Measurements from ENCODE around the gene HDAC4.

Gene HDAC4

DNA sequence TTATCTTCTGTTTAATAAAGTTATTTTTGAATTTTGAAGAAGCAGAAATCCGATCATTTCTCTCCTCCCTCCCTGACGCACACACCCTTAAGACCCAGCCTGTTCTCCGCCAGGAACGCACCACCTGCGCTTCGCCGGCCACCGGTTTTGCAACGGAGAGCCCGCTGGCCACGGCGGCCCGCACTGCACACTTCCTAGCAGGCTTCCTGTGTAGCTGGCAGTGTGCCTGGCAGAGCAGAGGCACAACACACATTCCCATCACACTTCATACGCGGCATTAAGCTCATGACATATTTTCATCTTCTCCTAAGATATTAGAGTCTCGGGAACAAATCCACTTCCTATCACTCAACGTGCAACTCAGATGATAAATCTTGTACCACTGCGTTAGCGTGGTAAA is 148.0 kb downstream of the HDAC4 start:
- peak in 5 of 10 donors; percentile 8 to 93 (median 82) for DNase-seq
- intact Hi-C loops (cut with DNase I) = no loop called here

DNA sequence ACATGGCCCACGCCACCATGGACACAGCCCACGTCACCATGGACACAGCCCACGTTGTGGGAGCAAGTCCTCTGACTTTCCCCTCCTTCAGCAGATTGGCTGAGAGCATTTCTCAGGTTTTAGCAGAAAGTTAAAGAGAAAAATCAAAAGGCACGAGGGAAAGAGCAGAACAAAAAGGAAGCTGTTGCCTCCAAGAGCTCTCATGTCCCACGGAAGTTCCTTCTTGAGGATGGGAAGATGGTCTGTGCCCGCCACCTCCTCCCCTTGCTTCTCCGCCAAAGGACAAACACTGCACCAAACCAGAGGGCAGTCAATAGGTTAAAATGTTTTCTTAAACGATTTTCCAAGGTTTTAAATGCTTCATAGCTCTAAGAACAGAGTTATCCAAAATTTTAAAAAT is 148.4 kb downstream of the HDAC4 start:
- no peak for DNase-seq
- intact Hi-C loops (cut with DNase I) = no loop called here

DNA sequence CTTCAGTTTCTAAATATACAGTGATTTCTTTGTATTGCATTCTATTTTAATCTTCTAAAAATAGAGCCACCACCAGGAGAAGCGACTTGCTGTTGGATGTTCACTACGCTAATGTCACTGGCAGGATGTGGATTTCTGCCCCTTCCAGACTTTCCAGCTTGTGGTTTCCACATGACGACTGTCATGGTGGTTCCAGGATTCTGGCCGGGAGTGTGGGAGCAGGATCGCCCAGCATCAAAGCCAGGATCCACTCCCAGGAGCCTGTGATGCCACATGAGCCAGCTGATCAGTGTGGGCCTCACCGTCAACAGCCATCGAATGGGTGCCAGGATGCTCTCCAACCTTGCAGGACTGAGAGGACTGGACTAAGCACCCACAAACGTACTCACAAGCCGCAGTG is 148.8 kb downstream of the HDAC4 start:
- DNase-seq = peak in 2 of 10 donors; percentile 78 to 80
- intact Hi-C loops (cut with DNase I) = no loop called here

DNA sequence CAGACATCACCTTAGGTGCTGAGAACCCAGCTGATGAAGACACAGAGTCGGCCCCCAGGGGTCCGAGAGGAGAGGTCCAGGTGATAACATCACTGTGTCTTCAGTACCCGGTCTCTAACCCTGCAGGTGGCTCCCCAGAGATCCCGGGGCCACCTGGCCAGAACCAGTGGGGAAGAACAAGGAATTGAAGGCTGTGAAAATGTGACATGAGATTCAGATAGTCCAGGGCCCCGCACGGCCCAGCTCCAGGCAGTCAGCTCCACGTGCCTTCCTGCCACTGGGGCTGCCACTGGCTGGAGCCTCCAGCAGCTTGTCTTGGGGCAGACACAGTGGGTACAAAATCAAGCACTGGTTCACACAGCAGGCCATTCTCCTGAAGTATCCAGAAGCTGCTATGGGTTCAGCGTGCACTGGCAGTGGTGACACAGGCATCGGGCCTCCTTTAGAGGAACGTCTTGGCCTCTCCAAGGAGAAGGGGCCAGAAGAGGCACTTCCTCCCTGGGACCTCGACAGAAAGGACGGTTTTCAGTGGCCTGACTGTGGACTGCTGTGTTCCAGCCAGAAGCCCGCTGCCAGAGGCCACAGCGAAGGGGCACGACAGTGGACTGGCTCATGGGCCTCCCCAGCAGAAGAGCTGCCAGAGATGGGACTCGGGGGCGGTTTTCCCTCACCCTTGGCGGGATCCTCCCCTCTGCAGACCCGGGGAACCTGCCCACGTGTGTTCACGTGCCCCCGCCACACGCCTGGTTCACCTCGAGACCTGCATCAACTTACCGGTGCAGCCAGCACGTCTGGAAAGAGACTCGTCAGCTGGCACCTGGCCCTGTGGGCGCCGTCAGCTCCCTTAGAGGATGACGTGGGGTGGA is 150.4 kb downstream of the HDAC4 start:
- DNase-seq = peak in 3 of 10 donors; percentile 5 to 72 (median 60)
- intact Hi-C loops (cut with DNase I) = no loop called here

DNA sequence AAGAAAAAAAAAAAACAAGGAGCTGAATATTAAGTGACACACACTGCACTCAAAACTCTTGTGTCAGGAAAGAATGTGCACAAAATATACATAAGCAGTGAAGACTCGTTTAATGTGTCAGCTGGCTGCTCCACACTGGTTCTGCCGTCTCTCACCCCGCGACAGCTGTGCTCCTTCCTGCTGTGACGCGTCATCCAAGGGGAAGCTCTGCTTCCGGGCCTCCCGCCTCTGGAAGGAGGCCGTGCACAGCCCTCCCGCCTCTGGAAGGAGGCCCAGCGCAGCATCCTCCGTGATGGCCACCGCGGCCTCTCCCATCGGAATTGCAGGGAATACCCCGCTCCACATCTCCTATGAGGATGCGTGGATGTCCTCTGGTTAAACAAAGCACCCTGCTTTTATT is 151.0 kb downstream of the HDAC4 start:
- intact Hi-C loops (cut with DNase I) = no loop called here
- peak in 7 of 10 donors; percentile 44 to 93 (median 71) for DNase-seq

DNA sequence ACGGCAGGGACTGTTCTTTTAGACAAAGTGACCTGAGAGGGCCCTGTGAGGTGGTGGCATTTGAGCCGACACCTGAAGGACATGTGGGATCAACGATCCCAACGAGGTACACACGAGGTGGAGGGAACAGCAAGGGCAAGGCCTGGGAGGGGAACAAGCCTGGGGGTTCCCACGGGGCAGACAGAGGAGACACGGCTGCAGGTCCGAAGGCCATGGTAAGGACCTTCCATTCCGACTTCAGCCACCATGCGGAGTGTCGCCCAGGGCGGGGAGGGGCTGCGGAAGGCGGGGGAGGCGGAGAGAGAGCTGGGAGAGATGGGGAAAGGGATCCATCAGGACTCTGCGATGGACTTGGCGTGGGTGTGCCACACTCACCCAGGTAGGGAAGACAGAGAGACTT is 151.8 kb downstream of the HDAC4 start:
- peak in 3 of 10 donors; percentile 44 to 59 (median 51) for DNase-seq
- intact Hi-C loops (cut with DNase I) = no loop called here

DNA sequence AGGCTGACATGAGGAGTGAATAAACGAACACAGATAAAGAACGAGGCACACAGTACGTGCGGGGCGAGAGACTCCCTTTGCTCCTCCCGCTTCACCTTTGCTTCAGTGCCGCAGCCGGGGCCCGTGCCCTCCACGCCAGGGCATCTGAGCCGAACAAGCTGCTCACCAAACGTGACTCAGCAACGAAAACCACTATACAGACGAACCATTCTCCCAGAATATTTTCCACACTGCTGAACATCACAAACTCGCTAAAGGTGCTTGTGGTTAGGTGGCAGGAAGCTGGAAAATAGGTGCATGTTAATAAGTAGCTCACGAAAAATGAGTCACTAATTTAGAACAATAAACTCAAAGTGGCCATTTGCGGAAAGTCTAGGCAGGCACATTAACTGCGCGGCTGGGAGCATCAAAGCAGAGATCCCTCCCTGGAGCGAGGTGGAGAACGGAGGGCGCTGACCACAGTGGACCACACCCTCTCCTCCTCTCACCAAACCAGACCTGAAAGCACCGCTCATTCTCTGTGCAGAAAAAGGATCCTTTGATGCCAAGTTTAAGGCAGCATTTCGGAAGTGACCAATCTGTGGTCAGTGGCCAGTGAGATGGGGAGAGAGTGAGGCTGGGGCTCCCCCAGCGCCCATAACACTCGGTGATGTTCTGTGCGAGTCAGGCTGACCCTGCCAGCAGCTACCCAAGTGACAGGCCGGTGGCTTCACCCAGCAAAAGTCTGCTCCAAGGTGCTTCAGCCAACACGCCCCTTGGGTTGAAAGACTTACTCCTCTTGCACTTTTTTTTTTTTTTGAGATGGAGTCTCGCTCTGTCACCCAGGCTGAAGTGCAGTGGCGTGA is 153.2 kb downstream of the HDAC4 start:
- intact Hi-C loops (cut with DNase I) = no loop called here
- peak in 3 of 10 donors; percentile 39 to 69 (median 44) for DNase-seq

DNA sequence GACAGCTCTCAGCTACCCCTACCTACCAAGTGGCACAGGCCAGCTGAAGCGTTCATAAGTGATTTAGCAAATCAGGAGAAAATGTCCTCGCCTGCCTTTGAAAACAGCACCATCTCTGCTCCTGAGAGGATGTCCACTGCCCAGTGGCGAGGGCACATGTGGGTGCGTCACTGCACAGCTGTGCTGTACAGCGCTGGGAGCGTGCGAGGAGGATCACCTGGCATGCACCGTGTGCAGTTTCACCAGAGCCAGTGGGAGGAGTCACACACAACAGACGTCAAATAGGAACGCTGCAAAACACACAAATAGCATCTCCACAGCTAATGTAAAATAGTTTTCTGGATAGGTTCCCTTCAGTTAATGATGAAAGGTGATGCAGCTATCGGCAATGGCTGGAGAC is 154.1 kb downstream of the HDAC4 start:
- peak in 2 of 10 donors; percentile 67 to 76 for DNase-seq
- intact Hi-C loops (cut with DNase I) = no loop called here

DNA sequence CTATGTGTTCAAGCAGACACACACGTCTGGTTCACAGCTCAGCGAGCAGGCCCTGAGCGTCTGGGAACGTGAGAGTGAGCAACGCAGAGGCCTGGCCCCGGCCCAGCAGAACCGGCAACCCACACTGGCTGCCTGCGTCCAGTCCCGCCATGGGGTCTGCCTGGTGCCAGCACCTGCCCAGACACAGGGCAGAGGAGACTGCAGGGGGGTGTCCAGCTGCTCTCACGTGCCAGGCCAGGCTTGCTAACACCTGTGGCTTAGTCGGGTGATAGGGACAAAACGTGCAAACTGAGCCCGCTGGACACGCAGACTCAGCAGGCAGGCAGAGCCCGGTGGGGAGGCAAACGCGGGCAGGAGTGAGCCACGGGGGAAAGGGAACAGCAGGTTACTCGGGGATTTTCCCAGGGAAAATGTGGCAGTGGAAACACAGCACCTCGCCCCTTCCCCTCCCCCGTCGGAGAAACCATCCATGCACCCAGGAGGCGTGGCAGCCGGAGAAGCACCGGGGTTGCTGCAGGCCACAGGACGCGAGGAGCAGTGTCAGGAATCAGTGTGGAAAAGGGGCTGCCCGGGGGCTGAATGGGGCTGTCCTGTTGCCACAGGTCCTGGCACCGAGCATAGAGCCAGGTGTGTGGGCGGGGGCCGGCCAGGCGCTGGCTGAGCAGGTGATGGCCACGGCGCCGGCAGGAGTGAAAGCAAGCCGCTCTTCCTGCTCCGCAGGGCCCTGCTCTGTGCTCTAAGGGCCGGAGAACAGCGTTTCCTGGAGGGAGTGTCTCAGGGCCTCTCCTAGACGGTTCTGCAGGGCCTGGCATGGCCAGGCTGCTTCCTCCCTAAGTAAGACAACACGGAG is 154.7 kb downstream of the HDAC4 start:
- peak in 2 of 10 donors; percentile 85 to 86 for DNase-seq

DNA sequence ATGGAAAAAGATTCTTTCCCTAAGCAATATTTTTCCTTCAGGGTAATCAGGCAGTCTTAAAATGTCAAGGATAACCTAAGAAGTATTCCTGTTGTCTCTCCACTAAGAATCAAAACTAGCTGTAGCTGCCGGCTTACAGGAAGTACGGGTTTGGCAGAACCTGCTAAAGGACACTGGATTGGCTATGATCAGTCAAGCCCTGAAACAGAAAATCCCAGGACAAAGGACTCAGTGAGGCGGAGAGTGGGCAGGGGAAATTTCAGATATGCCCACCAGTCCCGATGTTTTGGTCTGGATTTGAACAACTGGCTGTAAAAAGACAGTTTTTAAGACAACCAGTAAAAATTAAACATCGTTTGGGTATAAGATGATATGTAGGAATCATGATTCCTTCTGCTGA is 155.7 kb downstream of the HDAC4 start:
- no peak for DNase-seq
- intact Hi-C loops (cut with DNase I) = no loop called here

More for the DNA sequence above, 154.7 kb downstream of the HDAC4 start:
- intact Hi-C loops (cut with DNase I) = no loop called here

DNA sequence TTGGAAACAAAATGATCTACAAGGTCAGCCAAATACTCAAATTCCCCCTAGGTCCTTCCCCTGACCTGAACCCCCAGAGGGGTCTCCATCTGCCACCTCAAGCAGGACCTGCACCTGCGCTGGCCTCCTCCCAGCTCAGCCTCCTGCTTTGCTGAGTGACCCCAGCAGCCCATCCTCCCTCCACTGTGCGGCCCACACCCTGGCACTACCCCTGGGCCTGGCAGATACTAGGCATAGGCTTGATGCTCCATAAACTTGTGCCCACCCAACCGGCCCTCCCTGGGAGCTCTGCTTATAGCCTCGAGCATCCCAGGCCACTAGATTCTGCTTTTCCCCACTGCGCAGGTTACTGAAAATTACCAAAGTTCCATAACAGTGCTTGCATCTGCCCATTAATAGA is 156.2 kb downstream of the HDAC4 start:
- intact Hi-C loops (cut with DNase I) = no loop called here
- peak in 2 of 10 donors; percentile 64 to 74 for DNase-seq

DNA sequence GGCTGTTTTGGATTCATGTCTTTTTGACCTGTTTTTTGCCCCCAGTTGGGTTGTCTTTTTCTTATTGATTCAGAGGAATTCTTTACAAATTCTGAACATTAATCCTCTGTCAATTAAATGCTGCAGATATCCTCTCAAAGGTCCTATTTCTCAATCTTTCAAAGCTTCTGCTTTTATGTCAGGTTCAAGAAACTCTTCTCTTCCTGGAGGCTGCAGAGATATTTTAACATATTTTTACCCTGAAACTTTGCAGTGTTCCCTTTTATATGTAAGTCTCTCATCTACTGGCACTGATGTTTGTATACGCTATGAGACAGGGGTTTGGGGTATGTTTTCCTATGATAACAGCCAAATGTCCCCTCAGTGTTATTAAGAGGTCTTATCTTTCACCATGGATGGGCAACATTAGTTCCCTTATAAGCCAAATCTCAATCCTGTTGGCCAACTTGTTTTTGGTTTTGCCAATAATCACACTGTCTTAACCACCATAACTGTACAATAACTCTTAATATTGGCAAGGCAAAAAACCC is 159.3 kb downstream of the HDAC4 start:
- intact Hi-C loops (cut with DNase I) = no loop called here
- DNase-seq = no peak

DNA sequence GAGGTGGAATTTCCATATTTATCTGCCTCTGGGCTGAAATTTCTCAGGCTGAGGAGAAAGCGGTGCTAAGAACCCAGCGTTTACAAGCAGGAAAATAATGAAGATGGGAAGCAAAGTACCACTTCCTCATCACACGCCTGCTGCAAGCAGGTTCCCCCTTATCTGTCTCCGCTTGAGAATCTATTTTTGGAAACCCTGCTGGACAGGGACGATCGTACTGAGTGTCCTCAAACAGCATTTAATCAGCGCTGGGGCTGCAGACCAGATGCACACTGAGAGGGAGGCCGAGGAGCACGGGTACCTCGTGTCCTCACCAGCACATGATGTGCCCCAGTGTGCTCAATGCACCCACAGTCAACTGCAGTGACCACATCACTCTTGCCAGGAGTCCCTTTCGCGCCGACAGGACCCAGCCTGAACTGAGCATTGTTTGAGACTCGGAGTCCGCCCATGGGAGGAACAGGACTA is 160.4 kb downstream of the HDAC4 start:
- DNase-seq = peak in 9 of 10 donors; percentile 68 to 96 (median 83)
- intact Hi-C loops (cut with DNase I) = no loop called here

DNA sequence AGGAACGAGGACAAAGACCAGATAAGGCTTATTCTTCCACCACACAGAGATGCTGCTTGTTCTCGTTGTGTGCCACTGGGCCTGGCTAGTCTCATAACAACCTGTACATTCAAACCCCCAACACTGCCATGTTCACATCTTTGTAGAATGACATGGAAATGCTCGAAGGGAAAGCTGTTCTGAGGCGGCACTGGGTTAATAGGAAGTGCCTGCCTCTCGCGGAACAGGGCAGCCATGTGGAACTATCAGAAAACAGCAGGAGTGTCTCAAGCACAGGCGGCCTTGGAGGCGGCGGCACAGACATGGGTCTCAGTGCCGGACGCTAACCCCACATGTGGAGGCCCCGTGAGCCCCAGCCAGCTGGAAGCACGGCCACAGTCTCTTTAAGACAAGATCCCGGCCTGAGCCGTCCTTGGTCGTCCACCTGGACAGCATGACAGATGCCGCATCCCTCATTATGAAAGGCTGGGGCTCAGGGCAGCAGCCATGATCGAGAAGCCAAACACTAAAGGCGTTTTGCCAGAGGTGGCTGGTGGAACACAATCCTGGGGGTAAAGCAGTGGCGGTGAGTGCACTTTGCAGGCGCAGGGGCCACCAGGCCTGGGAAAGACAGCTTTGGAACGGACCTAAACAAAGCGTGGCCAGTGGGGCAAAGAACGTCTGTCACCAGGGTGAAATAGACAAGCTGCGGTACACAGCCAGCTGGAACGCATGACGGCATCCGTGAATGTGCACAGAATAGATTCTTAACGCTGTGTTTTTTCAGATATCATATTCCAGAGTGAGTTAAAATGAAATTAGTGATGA is 161.0 kb downstream of the HDAC4 start:
- intact Hi-C loops (cut with DNase I) = no loop called here
- peak in 6 of 10 donors; percentile 49 to 93 (median 72) for DNase-seq

DNA sequence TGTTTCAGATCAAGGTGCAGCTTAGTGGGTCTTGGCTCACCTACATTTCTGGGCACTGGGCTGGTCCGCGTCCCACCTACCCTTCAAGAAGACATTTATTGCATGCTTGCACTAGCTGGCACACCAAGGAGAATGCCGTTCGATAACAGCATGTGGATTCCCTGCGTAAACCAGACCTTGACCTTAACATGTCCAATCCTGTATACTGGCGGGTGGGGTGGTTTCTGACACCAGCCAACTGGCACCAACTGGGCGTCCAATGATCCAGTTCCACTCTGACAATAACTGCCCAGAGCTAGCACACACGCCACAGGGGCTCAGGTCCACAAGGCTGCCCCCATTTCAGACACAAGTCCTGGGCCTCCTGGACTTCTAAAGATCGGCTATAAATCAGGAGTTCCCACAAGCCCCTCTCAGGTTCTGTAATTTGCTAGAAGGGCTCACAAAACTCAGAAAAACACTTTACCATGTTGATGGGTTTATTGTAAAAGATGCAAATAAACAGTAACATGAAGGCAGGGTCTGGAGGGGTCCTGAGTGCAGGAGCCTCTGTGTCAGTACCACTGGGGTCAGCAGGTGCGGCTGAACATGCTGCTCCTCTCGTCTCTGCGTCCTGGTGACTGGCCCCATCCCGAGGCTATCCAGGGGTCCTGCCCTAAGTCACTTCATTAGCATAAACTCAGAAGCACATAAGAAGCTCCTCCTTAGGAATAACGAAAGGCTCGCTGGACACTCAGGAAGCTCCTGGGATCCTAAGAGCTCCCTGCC is 161.8 kb downstream of the HDAC4 start:
- intact Hi-C loops (cut with DNase I) = no loop called here

DNA sequence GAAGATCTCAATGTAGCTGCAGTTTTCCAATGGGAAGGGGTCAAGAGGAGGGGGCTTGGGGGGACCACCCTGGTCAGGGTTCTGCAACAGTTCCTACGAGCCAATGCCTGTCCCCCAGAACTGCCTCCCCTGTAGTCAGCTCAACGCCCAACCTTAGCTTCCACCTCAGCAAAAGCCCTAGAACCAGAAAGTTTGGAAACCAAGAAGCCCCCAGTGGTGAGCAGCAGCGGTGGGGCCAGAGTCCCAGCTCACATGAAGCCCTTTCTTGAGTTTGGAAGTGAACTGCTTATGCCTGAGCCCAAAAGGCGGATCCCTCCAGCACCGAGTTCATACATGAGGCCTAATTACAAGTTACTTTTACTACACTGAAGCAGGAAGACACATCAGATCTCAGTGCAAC is 162.4 kb downstream of the HDAC4 start:
- DNase-seq = peak in 2 of 10 donors; percentile 27 to 72
- intact Hi-C loops (cut with DNase I) = no loop called here

More for the DNA sequence above, 161.8 kb downstream of the HDAC4 start:
- peak in 4 of 10 donors; percentile 9 to 50 (median 44) for DNase-seq

DNA sequence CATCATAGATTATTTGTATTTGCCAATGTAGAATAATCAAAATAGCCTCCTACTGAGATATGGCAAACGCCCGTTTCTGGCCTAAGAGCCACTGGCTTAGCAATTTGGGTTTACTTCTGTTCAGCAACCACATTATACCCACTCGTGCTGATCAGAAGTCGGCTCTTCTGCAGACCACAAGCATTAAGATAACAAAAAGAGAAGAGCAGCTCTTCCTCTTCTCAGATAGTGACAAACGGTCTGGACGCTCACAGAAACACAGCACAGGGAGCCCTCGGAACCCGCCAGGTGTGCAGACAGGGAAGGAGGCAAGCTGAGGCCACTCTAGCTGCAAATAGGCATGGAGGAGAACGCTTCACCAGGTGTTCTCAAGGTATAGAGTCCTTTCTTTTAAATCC is 164.0 kb downstream of the HDAC4 start:
- intact Hi-C loops (cut with DNase I) = no loop called here
- peak in 2 of 10 donors; percentile 7 to 85 for DNase-seq
